ENCODE results near the gene OXT. TPM values are rescaled to one million over a fixed set of nuclear protein-coding genes. Genes with fewer than 3 reads are reported as not detected.

OXT gene
- total and polyA plus RNA-seq, 2 of the 4 experiments (the other 2 are of a cell fraction): not detected

DNA sequence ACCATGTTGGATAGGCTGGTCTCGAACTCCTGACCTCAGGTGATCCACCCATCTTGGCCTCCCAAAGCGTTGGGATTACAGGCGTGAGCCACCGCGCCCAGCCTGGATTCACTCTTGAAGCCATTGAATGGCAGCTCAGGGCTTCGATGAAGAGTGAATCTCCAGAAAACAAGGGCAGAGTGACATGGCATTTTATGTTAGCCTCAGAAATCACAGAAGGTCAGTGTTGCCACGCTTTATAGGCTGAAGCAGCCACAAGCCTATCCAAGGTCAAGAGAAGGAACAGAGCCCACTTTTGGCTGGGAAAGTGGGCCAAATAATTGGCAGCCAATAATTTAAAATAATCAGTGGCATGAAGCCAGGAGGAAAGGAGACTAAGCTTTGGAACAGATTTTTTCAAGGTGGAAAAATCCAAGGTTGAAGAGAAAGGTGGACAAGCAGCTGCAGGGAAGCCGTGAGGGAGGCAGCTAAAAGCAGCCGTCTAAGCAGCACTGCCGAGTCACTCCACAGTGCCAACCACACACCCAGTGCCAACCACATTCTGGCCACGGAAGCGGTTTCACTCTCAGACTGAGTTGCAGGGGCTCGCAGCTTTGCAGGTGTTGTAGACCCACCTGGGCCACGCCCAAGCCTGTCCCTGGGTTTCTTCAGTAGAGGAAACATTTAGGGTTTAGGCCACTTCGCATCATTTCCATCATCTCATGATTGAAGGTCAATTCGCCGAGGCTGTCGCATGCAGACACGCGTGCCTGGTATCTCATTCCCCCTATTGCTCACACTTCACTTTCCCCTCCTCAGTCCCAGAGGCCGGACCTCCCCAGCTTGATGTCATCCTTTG is 30.5 kb downstream of the OXT start:
- H3K9me1 ChIP-seq (ENCODE audit: insufficient read depth, low read length): no peaks in the 10 kb centered on the region
- no peaks in the 10 kb centered on the region for H4K20me1 ChIP-seq (ENCODE audit: insufficient read depth, low read length)
- BruUV-seq (replicated peaks): no TSS peak
- no peak overlapping the region for H3K4me3 ChIP-seq (ENCODE audit: insufficient read depth, low read depth, low read length)
- DNase-seq (no peak), ATAC-seq (ENCODE audit: low read depth) (no peak)
- H4K8ac ChIP-seq (ENCODE audit: low read depth in 2 of 2, low read length in 2 of 2): no peak overlapping the region
- TF ChIP-seq BHLHE40 (IDR thresholded peaks at IDR 0.05; ENCODE audit: low read depth, low read length): no peak
- no peak for TF ChIP-seq MAFK (IDR thresholded peaks at IDR 0.05; ENCODE audit: low read depth, low read length)
- no peak overlapping the region for H3K27ac ChIP-seq (ENCODE audit: insufficient read depth, low read length)
- H2BK120ac ChIP-seq (ENCODE audit: low read depth, low read length): no peak overlapping the region
- no peaks in the 10 kb centered on the region; the same call in 1 of the 2 replicates for H3K27me3 ChIP-seq (ENCODE audit: control insufficient read depth, insufficient read depth, low read length)
- no peak overlapping the region for H3K18ac ChIP-seq (ENCODE audit: low read depth, low read length)
- no peak overlapping the region for H2BK15ac ChIP-seq (ENCODE audit: low read depth, low read length)
- no peak overlapping the region for H2AK9ac ChIP-seq (replicated peaks; ENCODE audit: low read depth, low read length, poor library complexity)
- POLR2A ChIA-PET (ENCODE audit: unreplicated experiment): no interaction called here
- H3K9ac ChIP-seq (ENCODE audit: low read depth, low read length): no peak overlapping the region
- H3K4me1 ChIP-seq (ENCODE audit: control insufficient read depth, insufficient read depth, low read length): no peaks in the 10 kb centered on the region
- H3K36me3 ChIP-seq (ENCODE audit: control insufficient read depth, insufficient read depth, low read length): peaks cover 4% of the 10 kb centered on the region
- H3K23ac ChIP-seq (ENCODE audit: low read depth, low read length): no peak overlapping the region
- no peaks in the 10 kb centered on the region for H3K79me1 ChIP-seq (ENCODE audit: low read depth in 1 of 2, low read length in 2 of 2)
- in situ Hi-C loops (cut with MboI; ENCODE audit: low sequenced_read_pairs) (no loop called here), dilution Hi-C loops (cut with HindIII; ENCODE audit: low sequenced_read_pairs, unreplicated experiment) (no loop called here), intact Hi-C loops (cut with micrococcal nuclease) (no loop called here)
- H4K5ac ChIP-seq (ENCODE audit: low read depth, low read length): no peak overlapping the region
- no peak overlapping the region for H2AK5ac ChIP-seq (ENCODE audit: low read depth, low read length)
- H4K91ac ChIP-seq (ENCODE audit: insufficient read depth, low read depth, low read length): no peak overlapping the region
- H3K4me2 ChIP-seq (ENCODE audit: low read depth, low read length): no peak overlapping the region
- no peak overlapping the region for H3K56ac ChIP-seq (ENCODE audit: extremely low read depth, insufficient read depth, low read length)
- no peak overlapping the region for H3K14ac ChIP-seq (replicated peaks; ENCODE audit: low read depth, low read length)
- H3K9me3 ChIP-seq (ENCODE audit: control insufficient read depth, insufficient read depth, low read length): no peaks in the 10 kb centered on the region
- H3K4ac ChIP-seq (ENCODE audit: low read depth, low read length): no peak overlapping the region
- no peak overlapping the region for H2BK20ac ChIP-seq (ENCODE audit: low read depth, low read length)
- no peak overlapping the region for H2BK5ac ChIP-seq (ENCODE audit: low read depth, low read length, poor library complexity, severe bottlenecking)
- CTCF ChIA-PET: no interaction called here
- no peak overlapping the region for H2AFZ ChIP-seq (replicated peaks; ENCODE audit: low read length, poor library complexity)
- WGBS, 2 experiments (ENCODE audit: extremely low coverage in 2 of 2, insufficient read length in 1 of 2): 79% methylated on average over 3 of the region's 21 CpGs; no CpG with 5 or more reads in 1 of the 2 experiments

All from IMR-90 (cell line).